ENCODE results near the gene RAPGEFL1.
"Not testable (repeated sequence)": the region's sequence is repeated elsewhere in the genome, so short reads cannot be mapped to it uniquely, and the experiment has no call there.

RAPGEFL1 gene, protein sequence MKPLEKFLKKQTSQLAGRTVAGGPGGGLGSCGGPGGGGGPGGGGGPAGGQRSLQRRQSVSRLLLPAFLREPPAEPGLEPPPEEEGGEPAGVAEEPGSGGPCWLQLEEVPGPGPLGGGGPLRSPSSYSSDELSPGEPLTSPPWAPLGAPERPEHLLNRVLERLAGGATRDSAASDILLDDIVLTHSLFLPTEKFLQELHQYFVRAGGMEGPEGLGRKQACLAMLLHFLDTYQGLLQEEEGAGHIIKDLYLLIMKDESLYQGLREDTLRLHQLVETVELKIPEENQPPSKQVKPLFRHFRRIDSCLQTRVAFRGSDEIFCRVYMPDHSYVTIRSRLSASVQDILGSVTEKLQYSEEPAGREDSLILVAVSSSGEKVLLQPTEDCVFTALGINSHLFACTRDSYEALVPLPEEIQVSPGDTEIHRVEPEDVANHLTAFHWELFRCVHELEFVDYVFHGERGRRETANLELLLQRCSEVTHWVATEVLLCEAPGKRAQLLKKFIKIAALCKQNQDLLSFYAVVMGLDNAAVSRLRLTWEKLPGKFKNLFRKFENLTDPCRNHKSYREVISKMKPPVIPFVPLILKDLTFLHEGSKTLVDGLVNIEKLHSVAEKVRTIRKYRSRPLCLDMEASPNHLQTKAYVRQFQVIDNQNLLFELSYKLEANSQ

DNA sequence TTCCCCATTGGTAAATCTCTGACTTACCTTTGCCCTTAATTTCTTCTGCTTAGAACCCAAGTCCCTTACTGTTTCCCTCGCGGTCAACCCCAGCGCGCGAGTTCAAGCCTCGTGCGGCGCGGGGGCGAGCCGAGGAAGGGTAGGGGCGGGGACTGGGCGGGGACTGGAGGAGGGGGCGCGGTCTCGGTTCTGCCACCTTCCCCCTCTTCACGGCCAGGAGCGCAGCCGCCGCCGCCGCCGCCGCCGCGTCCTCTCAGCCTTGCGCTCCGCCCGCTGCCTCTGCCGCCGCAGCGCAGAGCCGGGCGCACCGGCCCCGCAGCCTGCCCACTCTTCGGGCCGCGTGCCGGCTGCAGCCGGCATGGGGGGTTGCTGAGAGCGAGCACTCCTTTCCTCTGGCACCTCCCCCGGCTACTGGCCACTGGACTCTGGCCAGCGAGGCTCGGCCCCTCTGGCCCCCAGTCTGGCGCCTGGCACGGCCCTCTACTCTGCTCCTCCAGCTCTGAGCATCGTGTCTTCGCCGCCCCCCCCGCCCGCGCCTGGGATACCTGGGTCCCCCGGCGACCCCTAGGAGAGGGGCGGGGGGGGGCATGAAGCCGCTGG, at the start of gene RAPGEFL1:
Gene RAPGEFL1 (plus strand): TSS at position 196 of the 600 bp plus-strand sequence. CDS start 392 bp downstream, at position 588.
- H3K36me3 Mint-ChIP-seq (ENCODE audit: insufficient read depth): peaks cover 4% of the 10 kb centered on the region
- DNase-seq (ENCODE audit: low spot score in 2 of 2) (peak; percentile 47 to 48), ATAC-seq (replicated peaks; ENCODE audit: extremely low read depth, poor library complexity, severe bottlenecking) (peak; percentile 96)
- H3K4me3 Mint-ChIP-seq: peak within 1 kb of the TSS; percentile 50
- H3K27ac Mint-ChIP-seq (ENCODE audit: low read depth): no peak within 1 kb of the TSS
- no peaks in the 10 kb centered on the region for H3K9me3 Mint-ChIP-seq
- no peaks in the 10 kb centered on the region for H3K27me3 Mint-ChIP-seq
- peaks cover 8% of the 10 kb centered on the region for H3K4me1 Mint-ChIP-seq

DNA sequence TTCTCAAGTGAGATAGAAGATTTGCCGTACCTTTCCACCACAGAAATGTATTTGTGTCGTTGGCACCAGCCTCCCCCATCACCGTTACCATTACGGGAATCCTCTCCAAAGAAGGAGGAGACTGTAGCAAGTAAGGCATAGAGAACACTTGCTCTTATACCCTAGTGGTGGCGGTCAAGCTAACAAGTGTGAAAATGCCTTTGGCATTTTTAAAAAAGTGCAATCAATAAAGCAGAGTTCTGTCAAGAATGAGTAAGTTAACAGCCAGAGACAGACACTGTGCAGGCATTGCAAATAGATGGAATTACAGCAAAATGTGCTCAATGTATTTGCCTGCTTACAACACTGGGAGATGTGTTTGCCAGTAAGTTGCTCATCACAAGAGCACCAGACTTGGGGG, 47.8 kb upstream of the RAPGEFL1 start:
- no peak overlapping the region for H3K27ac Mint-ChIP-seq (ENCODE audit: low read depth)
- H3K4me3 Mint-ChIP-seq: no peak overlapping the region
- no peak for DNase-seq (ENCODE audit: low spot score in 2 of 2)
- no peak for ATAC-seq (replicated peaks; ENCODE audit: extremely low read depth, poor library complexity, severe bottlenecking)
- H3K27me3 Mint-ChIP-seq: no peaks in the 10 kb centered on the region
- H3K9me3 Mint-ChIP-seq: no peaks in the 10 kb centered on the region
- peaks cover 35% of the 10 kb centered on the region for H3K4me1 Mint-ChIP-seq
- peaks cover 65% of the 10 kb centered on the region for H3K36me3 Mint-ChIP-seq (ENCODE audit: insufficient read depth)

DNA sequence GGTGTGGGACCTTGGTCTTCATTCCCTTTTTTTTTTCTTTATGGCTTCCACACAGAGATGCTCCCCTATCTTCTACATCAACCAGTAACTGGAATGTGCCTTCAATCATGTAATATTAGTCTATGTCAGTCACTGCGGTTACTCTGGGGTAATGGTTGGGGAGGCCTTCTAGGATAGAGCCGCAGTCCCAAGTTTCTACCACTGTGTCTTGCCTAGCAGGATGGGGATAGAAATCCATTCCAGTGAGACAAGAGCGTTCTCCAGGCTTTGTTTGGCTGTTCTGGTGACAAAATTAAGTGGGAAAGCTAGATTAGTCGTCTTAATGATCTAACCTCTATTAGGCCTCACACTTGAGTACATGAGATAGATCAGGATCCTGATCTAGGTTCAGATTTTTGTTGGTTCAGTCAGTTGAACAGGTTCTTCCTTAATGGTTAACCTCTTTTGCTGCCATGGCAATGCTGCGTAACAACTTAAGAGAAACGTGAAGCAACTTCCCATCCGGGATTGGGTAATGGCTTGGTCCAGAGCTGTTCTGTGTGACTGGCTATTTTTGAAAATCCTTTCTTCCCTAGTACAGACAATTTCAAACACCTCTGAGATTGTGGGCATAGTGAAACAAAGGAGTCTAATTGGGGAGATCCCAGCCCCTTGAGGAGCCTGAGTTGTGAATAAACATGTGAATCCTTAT, 46.8 kb upstream of the RAPGEFL1 start:
- Mint-ChIP-seq H3K36me3 (ENCODE audit: insufficient read depth) (peaks cover 68% of the 10 kb centered on the region), H3K9me3 (no peaks in the 10 kb centered on the region), H3K27ac (ENCODE audit: low read depth) (no peak overlapping the region), H3K4me1 (peaks cover 33% of the 10 kb centered on the region), H3K4me3 (no peak overlapping the region), H3K27me3 (no peaks in the 10 kb centered on the region)
- ATAC-seq (replicated peaks; ENCODE audit: extremely low read depth, poor library complexity, severe bottlenecking): no peak
- no peak for DNase-seq (ENCODE audit: low spot score in 2 of 2)

DNA sequence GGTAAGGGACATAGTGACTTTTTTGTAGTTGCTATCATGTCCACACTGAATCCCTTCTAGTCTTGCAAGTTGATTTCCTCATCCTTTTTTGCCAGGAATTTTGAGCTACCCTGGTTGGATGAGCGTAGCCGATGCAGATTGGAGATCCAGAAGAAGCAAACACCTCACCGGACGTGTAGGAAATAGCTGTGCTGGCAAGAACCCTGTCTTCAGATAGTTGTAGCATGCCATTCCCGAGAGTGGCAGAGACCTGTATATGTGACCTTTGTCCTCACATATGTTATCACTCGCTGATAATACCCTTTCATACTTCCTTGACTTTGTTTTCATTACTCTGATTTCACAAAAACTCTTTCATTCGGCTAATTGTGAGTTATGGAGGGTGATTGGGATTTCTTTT, 43.1 kb upstream of the RAPGEFL1 start:
- Mint-ChIP-seq H3K4me3 (no peak overlapping the region), H3K27me3 (no peaks in the 10 kb centered on the region), H3K27ac (ENCODE audit: low read depth) (no peak overlapping the region), H3K4me1 (peaks cover 29% of the 10 kb centered on the region), H3K9me3 (no peaks in the 10 kb centered on the region), H3K36me3 (ENCODE audit: insufficient read depth) (peaks cover 53% of the 10 kb centered on the region)
- DNase-seq (ENCODE audit: low spot score in 2 of 2) (no peak), ATAC-seq (replicated peaks; ENCODE audit: extremely low read depth, poor library complexity, severe bottlenecking) (no peak)

DNA sequence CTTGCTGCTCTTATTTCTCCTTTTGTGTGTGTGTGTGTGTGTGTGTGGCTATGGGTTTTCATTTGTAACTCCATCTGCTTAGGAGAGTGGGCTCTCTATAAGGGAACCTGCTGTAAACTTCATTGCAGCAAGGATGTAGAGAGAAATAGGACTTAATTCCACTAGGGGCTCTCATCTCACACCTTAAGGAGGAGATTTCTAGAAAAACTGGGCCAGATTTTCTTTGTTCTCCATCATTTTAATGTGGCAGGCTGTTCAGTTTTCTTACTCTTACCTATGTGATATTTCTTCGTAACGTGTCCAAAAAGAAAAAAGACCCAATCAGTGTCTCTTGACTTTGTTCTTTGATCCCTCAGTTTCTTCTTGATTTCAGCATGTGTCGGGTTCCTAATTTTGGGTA, 41.5 kb upstream of the RAPGEFL1 start:
- ATAC-seq (replicated peaks; ENCODE audit: extremely low read depth, poor library complexity, severe bottlenecking) (no peak), DNase-seq (ENCODE audit: low spot score in 2 of 2) (no peak)
- Mint-ChIP-seq H3K36me3 (ENCODE audit: insufficient read depth) (peaks cover 58% of the 10 kb centered on the region), H3K4me1 (peaks cover 25% of the 10 kb centered on the region), H3K9me3 (no peaks in the 10 kb centered on the region), H3K27me3 (no peaks in the 10 kb centered on the region), H3K4me3 (no peak overlapping the region), H3K27ac (ENCODE audit: low read depth) (peak overlapping the region; percentile 29)

DNA sequence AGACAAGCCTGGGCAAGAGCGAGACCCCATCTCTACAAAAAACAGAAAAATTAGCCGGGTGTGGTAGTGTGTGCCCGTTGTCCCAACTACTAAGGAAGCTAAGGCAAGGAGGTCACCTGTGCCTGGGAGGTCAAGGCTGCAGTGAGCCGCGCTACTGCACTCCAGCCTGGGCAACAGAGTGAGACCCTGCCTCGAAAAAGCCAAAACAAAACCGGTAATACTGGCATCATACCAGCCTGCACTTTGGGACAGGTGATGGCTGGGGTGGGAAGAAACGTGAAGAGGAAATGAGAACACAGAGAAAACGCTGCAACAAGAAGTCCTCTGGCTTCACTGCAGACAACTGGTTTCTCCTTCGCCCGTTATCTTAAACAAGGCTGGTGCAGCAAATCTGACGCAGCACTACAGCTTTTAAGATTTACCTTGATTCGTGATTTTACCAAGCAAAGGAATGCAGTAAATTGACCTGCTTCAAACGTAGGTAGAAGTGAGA, 37.7 kb upstream of the RAPGEFL1 start:
- ATAC-seq (replicated peaks; ENCODE audit: extremely low read depth, poor library complexity, severe bottlenecking): peak; percentile 5
- Mint-ChIP-seq H3K27ac (ENCODE audit: low read depth) (peak overlapping the region; percentile 99), H3K36me3 (ENCODE audit: insufficient read depth) (peaks cover 47% of the 10 kb centered on the region)

DNA sequence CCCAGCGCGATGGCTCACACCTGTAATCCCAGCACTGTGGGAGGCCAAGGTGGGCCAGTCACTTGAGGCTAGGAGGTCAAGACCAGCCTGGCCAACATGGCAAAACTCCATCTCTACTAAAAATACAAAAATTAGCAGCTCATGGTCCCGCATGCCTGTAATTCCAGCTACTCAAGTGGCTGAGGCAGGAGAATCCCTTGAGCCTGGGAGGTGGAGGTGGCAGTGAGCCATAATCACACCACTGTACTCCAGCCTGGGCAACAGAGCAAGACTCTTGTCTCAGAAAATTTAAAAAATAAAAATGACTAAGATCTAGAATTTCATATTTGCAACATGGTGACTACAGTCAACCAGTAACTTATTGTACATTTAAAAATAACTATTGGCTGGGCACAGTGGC, 34.1 kb upstream of the RAPGEFL1 start:
- not testable (repeated sequence) for H3K9me3 Mint-ChIP-seq; H3K27me3 Mint-ChIP-seq; H3K4me3 Mint-ChIP-seq; H3K27ac Mint-ChIP-seq (ENCODE audit: low read depth); DNase-seq (ENCODE audit: low spot score in 2 of 2); ATAC-seq (replicated peaks; ENCODE audit: extremely low read depth, poor library complexity, severe bottlenecking)
- H3K36me3 Mint-ChIP-seq (ENCODE audit: insufficient read depth): peaks cover 55% of the 10 kb centered on the region
- H3K4me1 Mint-ChIP-seq: peaks cover 44% of the 10 kb centered on the region

More for the DNA sequence above, 37.7 kb upstream of the RAPGEFL1 start:
- Mint-ChIP-seq H3K27me3 (no peaks in the 10 kb centered on the region), H3K4me3 (peak overlapping the region; percentile 78), H3K4me1 (peaks cover 35% of the 10 kb centered on the region), H3K9me3 (no peaks in the 10 kb centered on the region)
- DNase-seq (ENCODE audit: low spot score in 2 of 2): no peak

DNA sequence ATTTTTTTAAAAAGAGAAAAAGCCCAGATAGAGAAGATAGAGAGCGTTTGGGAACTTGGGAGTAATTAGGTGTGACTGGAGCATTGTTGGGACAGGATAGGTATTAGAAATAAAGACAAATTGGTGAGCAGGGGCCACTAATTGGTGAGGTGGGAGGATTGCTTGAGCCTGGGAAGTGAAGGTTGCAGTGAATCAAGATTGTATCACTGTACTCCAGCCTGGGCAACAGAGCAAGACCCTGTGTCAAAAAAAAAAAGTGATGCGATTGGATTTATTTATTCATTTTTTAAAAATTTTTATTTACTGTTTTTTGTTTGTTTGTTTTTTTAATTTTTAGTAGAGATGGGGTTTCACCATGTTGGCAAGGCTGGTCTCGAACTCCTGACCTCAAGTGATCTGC, 31.8 kb upstream of the RAPGEFL1 start:
- no peak overlapping the region for H3K27ac Mint-ChIP-seq (ENCODE audit: low read depth)
- no peaks in the 10 kb centered on the region for H3K27me3 Mint-ChIP-seq
- H3K9me3 Mint-ChIP-seq: no peaks in the 10 kb centered on the region
- no peak overlapping the region for H3K4me3 Mint-ChIP-seq
- ATAC-seq (replicated peaks; ENCODE audit: extremely low read depth, poor library complexity, severe bottlenecking) (no peak), DNase-seq (ENCODE audit: low spot score in 2 of 2) (no peak)
- peaks cover 58% of the 10 kb centered on the region for H3K36me3 Mint-ChIP-seq (ENCODE audit: insufficient read depth)
- peaks cover 43% of the 10 kb centered on the region for H3K4me1 Mint-ChIP-seq

DNA sequence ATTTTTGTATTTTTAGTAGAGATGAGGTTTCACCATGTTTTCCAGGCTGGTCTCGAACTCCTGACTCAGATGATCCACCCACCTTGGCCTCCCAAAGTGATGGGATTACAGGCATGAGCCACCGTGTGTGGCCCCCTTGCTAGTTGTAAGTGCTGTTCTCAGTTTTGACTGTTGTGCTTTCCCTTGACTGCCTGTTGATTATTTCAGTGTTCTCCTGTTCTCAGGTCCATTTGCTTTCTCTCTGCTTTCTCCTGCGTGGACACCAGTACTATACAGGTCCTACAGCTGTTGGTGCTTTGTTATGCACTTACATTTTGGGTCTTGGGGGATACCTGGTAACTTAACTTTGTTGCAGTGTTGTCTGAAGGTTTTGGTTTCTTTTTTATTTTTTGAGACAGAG, 28.7 kb upstream of the RAPGEFL1 start:
- Mint-ChIP-seq H3K27ac (ENCODE audit: low read depth) (no peak overlapping the region), H3K36me3 (ENCODE audit: insufficient read depth) (peaks cover 57% of the 10 kb centered on the region), H3K4me3 (no peak overlapping the region), H3K4me1 (peaks cover 30% of the 10 kb centered on the region), H3K27me3 (no peaks in the 10 kb centered on the region), H3K9me3 (no peaks in the 10 kb centered on the region)
- DNase-seq (ENCODE audit: low spot score in 2 of 2): no peak
- no peak for ATAC-seq (replicated peaks; ENCODE audit: extremely low read depth, poor library complexity, severe bottlenecking)

DNA sequence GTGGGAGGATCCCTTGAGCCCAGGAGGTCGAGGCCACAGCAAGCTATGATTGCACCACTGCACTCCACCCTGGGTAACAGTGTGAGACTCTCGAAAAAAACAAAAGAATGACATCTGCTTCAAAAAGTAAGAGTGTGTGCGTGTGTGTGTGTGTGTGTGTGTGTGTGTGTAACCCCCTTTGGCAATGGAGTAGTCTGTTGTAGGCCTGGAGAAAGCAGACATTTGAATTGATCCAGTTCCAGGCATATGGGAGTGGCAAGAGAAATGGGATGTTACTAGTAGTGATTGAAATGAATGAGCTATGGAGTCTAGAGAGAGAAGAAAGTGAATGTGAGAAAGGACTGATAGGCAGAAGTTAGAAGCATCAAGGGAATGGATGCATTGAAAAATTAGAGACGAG, 27.0 kb upstream of the RAPGEFL1 start:
- Mint-ChIP-seq H3K36me3 (ENCODE audit: insufficient read depth) (peaks cover 66% of the 10 kb centered on the region), H3K9me3 (no peaks in the 10 kb centered on the region), H3K4me1 (peaks cover 28% of the 10 kb centered on the region), H3K4me3 (no peak overlapping the region), H3K27ac (ENCODE audit: low read depth) (no peak overlapping the region), H3K27me3 (no peaks in the 10 kb centered on the region)
- DNase-seq (ENCODE audit: low spot score in 2 of 2) (no peak), ATAC-seq (replicated peaks; ENCODE audit: extremely low read depth, poor library complexity, severe bottlenecking) (no peak)

DNA sequence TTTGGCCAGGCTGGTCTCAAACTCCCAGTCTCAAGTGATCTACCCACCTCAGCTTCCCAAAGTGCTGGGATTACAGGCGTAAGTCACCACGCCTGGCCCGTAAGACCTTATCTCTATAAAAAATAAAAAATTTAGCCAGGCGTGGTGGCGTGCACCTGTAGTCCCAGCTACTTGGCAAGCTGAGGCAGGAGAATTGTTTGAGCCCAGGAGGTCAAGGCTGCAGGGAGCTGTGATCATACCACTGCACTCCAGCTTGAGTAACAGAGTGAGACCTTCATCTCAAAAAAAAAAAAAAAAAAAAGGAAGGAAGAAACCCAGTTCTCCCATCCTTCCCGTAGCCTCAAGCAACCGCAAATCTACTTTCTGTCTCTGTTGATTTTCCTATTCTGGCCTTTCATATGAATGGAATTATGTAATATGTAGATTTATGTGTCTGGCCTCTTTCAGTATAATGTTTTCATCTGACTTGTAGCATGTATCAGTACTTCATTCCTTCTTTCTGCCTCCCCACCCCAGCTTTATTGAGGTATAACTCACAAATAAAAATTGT, 25.8 kb upstream of the RAPGEFL1 start:
- H3K9me3 Mint-ChIP-seq: no peaks in the 10 kb centered on the region
- H3K27me3 Mint-ChIP-seq: no peaks in the 10 kb centered on the region
- H3K4me3 Mint-ChIP-seq: no peak overlapping the region
- no peak overlapping the region for H3K27ac Mint-ChIP-seq (ENCODE audit: low read depth)
- peaks cover 58% of the 10 kb centered on the region for H3K36me3 Mint-ChIP-seq (ENCODE audit: insufficient read depth)
- peaks cover 31% of the 10 kb centered on the region for H3K4me1 Mint-ChIP-seq
- ATAC-seq (replicated peaks; ENCODE audit: extremely low read depth, poor library complexity, severe bottlenecking) (no peak), DNase-seq (ENCODE audit: low spot score in 2 of 2) (no peak)

DNA sequence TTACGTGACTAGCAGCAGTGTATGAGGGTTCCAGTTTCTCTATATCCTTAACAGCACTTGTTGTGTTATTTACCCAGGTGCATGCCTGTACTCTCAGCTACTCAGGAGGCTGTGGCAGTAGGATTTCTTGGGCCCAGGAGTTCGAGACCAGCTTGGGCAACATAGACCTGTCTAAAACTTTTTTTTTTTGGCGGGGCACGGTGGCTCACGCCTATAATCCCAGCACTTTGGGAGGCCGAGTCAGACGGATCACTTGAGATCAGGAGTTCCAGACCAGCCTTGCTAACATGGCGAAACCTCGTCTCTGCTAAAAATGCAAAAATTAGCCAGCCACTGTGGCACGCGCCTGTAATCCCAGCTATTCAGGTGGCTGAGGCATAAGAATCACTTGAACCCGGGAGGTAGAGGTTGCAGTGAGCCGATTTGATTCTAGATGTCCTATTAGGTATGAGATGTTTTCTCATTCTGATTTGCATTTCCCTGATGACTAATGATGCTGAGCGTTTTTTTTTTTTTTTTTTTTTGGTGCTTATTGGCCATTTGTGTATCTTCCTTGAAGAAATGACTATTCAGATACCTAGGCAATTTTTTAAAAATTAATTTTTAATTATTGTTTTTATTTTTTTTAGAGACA, 23.6 kb upstream of the RAPGEFL1 start:
- Mint-ChIP-seq H3K27me3 (no peaks in the 10 kb centered on the region), H3K4me1 (peaks cover 31% of the 10 kb centered on the region), H3K9me3 (no peaks in the 10 kb centered on the region), H3K36me3 (ENCODE audit: insufficient read depth) (peaks cover 49% of the 10 kb centered on the region), H3K27ac (ENCODE audit: low read depth) (no peak overlapping the region), H3K4me3 (no peak overlapping the region)
- no peak for DNase-seq (ENCODE audit: low spot score in 2 of 2)
- ATAC-seq (replicated peaks; ENCODE audit: extremely low read depth, poor library complexity, severe bottlenecking): no peak

Measured in central memory CD8-positive, alpha-beta T cell (primary cell).